Measurements from ENCODE around the gene ARHGAP15. TPM values are rescaled to one million over a fixed set of nuclear protein-coding genes. Genes with fewer than 3 reads are reported as not detected.

The ARHGAP15 gene
- total RNA-seq, 4 donors from 2014 or later = 0.80 to 53.1 (median 12.7) TPM

DNA sequence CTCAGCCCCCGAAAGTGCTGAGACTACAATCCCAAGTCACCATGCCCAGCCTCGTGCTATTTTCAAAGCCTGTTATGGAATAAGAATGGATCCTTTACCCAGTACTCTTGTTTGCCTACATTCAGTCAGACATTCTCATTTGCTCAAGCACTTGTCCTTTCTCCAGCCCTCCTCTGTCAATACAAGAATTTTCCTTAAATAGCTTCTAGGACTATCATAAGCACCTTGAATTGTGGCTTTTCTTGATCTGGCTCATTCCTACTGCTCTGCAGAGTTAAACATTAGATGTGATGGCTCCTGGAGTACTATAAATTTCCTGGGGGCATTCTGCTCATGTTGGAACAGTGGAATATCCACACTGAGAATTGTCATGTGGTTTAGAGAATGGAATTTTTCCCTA, 506.1 kb downstream of the ARHGAP15 start:
- TF ChIP-seq POLR2AphosphoS5 (IDR thresholded peaks at IDR 0.05) = no peak
- no peak for TF ChIP-seq EP300 (IDR thresholded peaks at IDR 0.05; ENCODE audit: low read depth)
- TF ChIP-seq, protein P1, sequence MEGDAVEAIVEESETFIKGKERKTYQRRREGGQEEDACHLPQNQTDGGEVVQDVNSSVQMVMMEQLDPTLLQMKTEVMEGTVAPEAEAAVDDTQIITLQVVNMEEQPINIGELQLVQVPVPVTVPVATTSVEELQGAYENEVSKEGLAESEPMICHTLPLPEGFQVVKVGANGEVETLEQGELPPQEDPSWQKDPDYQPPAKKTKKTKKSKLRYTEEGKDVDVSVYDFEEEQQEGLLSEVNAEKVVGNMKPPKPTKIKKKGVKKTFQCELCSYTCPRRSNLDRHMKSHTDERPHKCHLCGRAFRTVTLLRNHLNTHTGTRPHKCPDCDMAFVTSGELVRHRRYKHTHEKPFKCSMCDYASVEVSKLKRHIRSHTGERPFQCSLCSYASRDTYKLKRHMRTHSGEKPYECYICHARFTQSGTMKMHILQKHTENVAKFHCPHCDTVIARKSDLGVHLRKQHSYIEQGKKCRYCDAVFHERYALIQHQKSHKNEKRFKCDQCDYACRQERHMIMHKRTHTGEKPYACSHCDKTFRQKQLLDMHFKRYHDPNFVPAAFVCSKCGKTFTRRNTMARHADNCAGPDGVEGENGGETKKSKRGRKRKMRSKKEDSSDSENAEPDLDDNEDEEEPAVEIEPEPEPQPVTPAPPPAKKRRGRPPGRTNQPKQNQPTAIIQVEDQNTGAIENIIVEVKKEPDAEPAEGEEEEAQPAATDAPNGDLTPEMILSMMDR (IDR thresholded peaks at IDR 0.05) = no peak
- TF ChIP-seq POLR2A (IDR thresholded peaks at IDR 0.05) = no peak

DNA sequence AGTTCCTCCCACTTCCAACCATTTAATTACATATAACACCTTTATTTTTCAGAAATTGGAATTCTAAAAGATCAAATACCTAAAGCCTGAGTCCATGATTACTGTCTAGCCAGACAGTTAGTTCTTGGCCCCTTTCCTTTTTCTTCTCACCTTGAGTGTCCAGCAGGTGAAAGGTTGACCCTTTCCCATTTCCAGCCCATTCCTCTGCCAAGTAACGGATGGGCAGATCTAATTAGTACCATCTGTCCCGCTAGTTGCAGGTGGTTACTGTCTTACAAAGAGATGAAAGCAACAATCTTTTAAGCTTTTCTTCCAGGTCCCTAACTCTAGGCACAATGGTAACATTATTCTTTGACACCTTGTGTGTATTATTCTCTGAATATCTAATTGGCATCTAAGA, 506.7 kb downstream of the ARHGAP15 start:
- H3K27ac ChIP-seq = no peak overlapping the region

More for the DNA sequence above, 506.1 kb downstream of the ARHGAP15 start:
- Histone ChIP-seq H3K4me1 (no peaks in the 10 kb centered on the region), H3K4me3 (no peak overlapping the region), H3K36me3 (no peaks in the 10 kb centered on the region), H3K27ac (no peak overlapping the region), H3K27me3 (no peaks in the 10 kb centered on the region), H3K9me3 (no peaks in the 10 kb centered on the region)
- in situ Hi-C loops (cut with MboI; ENCODE audit: low pct_ligation_motif_present in 1 of 4, low pct_unique_long_range_greater_than_20kb in 1 of 4, low sequenced_read_pairs in 3 of 4) (no loop called here), intact Hi-C loops (cut with DNase I; ENCODE audit: low total_unique reads) (no loop called here)
- WGBS, 2 donors (ENCODE audit: low coverage in 1 of 2) = 20 to 88% methylated on average over 1 to 2 of the region's 2 CpGs
- no peak for DNase-seq

DNA sequence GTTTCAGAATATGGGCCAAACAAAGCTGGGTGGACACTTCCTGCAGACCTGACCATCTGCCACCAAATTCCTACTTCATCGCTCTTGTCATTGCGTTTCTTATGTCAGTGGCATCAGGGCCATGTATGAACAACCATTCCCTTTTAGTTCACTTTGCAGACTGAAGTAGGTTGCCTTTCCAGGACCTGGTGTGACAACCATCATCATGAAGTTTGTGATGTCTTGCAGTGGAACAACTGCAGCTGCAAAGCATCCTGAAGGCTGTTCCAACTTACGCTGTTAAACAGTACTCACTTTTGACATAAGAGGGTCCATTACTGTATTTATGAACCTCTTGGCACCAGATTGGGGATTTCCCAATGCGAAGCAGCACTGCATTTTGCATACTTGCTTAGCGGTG, 511.6 kb downstream of the ARHGAP15 start:
- H3K9me3 ChIP-seq = no peaks in the 10 kb centered on the region
- no peaks in the 10 kb centered on the region for H3K36me3 ChIP-seq
- no peaks in the 10 kb centered on the region for H3K27me3 ChIP-seq
- H3K4me1 ChIP-seq = no peaks in the 10 kb centered on the region
- H3K27ac ChIP-seq = no peak overlapping the region
- 67 to 74% methylated on average over 2 to 5 of the region's 5 CpGs for WGBS, 2 donors (ENCODE audit: low coverage in 1 of 2)
- in situ Hi-C loops (cut with MboI; ENCODE audit: low pct_ligation_motif_present in 1 of 4, low pct_unique_long_range_greater_than_20kb in 1 of 4, low sequenced_read_pairs in 3 of 4) = no loop called here
- no peak for DNase-seq
- no peak overlapping the region for H3K4me3 ChIP-seq
- TF ChIP-seq POLR2AphosphoS5 (IDR thresholded peaks at IDR 0.05) = no peak
- TF ChIP-seq, protein P1 (IDR thresholded peaks at IDR 0.05) = no peak
- intact Hi-C loops (cut with DNase I; ENCODE audit: low total_unique reads) = no loop called here

More for the DNA sequence above, 506.7 kb downstream of the ARHGAP15 start:
- TF ChIP-seq POLR2A (IDR thresholded peaks at IDR 0.05) (no peak), EP300 (IDR thresholded peaks at IDR 0.05; ENCODE audit: low read depth) (no peak), POLR2AphosphoS5 (IDR thresholded peaks at IDR 0.05) (no peak)
- TF ChIP-seq, protein P1 (IDR thresholded peaks at IDR 0.05) = no peak
- Histone ChIP-seq H3K4me3 (no peak overlapping the region), H3K9me3 (no peaks in the 10 kb centered on the region), H3K36me3 (no peaks in the 10 kb centered on the region), H3K4me1 (no peaks in the 10 kb centered on the region), H3K27me3 (no peaks in the 10 kb centered on the region)
- in situ Hi-C loops (cut with MboI; ENCODE audit: low pct_ligation_motif_present in 1 of 4, low pct_unique_long_range_greater_than_20kb in 1 of 4, low sequenced_read_pairs in 3 of 4) (no loop called here), intact Hi-C loops (cut with DNase I; ENCODE audit: low total_unique reads) (no loop called here)
- 97 to 100% methylated on average over 1 to 2 of the region's 2 CpGs for WGBS, 2 donors (ENCODE audit: low coverage in 1 of 2)
- DNase-seq = no peak

DNA sequence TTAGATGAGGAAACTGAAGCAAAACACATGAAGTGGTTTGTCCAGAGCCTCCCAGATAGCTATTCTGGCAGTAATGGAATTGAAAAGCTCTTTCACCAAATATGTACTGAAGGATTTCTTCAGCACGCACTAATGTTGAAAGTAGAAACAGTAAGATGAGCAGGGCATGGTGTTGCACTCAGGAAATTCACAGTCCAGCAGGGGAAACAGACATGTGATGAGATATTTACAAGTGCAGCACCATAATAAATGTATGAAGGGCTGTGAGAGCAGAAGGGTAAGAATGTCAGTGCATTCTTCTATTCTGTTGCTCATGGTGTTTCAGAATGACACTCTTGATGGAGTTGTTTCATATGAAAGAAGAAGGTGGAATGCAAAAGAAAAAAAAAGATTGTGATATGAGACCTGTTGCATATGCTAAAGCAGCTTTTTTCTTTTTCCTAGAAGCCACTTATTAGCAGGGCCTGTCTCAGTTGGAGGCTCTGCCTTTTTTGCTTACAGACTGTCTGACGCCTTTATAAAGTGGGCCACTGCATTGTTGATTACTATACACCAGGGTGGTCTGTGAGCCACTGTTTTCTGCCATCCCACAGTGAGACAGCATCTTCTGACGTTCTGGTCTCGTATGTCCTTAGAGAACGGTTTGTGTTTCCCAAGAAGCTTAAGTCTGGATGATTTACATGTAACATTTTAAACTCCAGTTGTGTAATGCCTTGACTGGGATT, 516.9 kb downstream of the ARHGAP15 start:
- Histone ChIP-seq H3K27me3 (no peaks in the 10 kb centered on the region), H3K36me3 (no peaks in the 10 kb centered on the region), H3K27ac (no peak overlapping the region), H3K4me3 (no peak overlapping the region), H3K9me3 (no peaks in the 10 kb centered on the region), H3K4me1 (no peaks in the 10 kb centered on the region)
- DNase-seq = no peak
- intact Hi-C loops (cut with DNase I; ENCODE audit: low total_unique reads) (loop anchor here (5.0 kb wide), 1 partner anchor 1891 kb away; no protein-coding TSS in a partner anchor), in situ Hi-C loops (cut with MboI; ENCODE audit: low pct_ligation_motif_present in 1 of 4, low pct_unique_long_range_greater_than_20kb in 1 of 4, low sequenced_read_pairs in 3 of 4) (no loop called here)
- WGBS, 2 donors (ENCODE audit: low coverage in 1 of 2) = 77 to 82% methylated on average over 3 to 5 of the region's 5 CpGs
- no peak for TF ChIP-seq EP300 (IDR thresholded peaks at IDR 0.05; ENCODE audit: low read depth)
- TF ChIP-seq, protein P1 (IDR thresholded peaks at IDR 0.05) = no peak
- TF ChIP-seq POLR2A (IDR thresholded peaks at IDR 0.05) = no peak
- no peak for TF ChIP-seq POLR2AphosphoS5 (IDR thresholded peaks at IDR 0.05)

Data from transverse colon (tissue), 4 donors.